ENCODE data around the gene FCHSD2.
A peak's percentile ranks its signal among the peaks of the same experiment; 100 is the strongest.

FCHSD2 gene

GRCh38 chr11:72787216-72788104, 354.7 kb downstream of the FCHSD2 start (continued):
- TF ChIP-seq MZF1 (tag by site-specific recombination; IDR thresholded peaks at IDR 0.05; ENCODE audit: borderline replicate concordance) = peak; percentile 78; the same call in 1 of the 2 replicates
- TF ChIP-seq ZSCAN18 (tag by site-specific recombination; IDR thresholded peaks at IDR 0.05) = no peak
- TF ChIP-seq HOXA7 (CRISPR knock-in tag; IDR thresholded peaks at IDR 0.05; ENCODE audit: borderline replicate concordance) = no peak
- no peak for TF ChIP-seq ZNF501 (tag by site-specific recombination; IDR thresholded peaks at IDR 0.05)
- no peak for TF ChIP-seq ATF2 (tag by site-specific recombination; IDR thresholded peaks at IDR 0.05; ENCODE audit: low read depth)
- no peak for TF ChIP-seq ZFP3 (tag by site-specific recombination; IDR thresholded peaks at IDR 0.05; ENCODE audit: low read depth)
- peak; percentile 46; the same call in 1 of the 2 replicates for TF ChIP-seq ZIC2 (tag by site-specific recombination; IDR thresholded peaks at IDR 0.05)

All from HEK293 (cell line).